Fibroblast of peridontal ligament (primary cell): ENCODE measurements around the gene TRIM2.

Experiments
- DNase-seq: peaks from one replicate; pipeline ENCODE4 v3.0.0-alpha.2; 2010; ENCODE audit errors: extremely low read depth

Gene TRIM2

GRCh38 chr4:153248641-153249198 is 44.5 kb downstream of the TRIM2 start:
- DNase-seq, result no peak

GRCh38 chr4:153249199-153250041 is 45.2 kb downstream of the TRIM2 start:
- DNase-seq, result peak; percentile 64

GRCh38 chr4:153252122-153252521 is 47.9 kb downstream of the TRIM2 start:
- DNase-seq, result no peak

- DNase-seq, result no peak
Observed at GRCh38 chr4:153255233-153255632, 51.0 kb downstream of the TRIM2 start.

GRCh38 chr4:153257151-153257620 is 52.9 kb downstream of the TRIM2 start:
- DNase-seq, result peak; percentile 61

GRCh38 chr4:153257991-153258390 is 53.7 kb downstream of the TRIM2 start:
- DNase-seq, result no peak

GRCh38 chr4:153258750-153259149 is 54.5 kb downstream of the TRIM2 start:
- no peak for DNase-seq

GRCh38 chr4:153259661-153260060 is 55.4 kb downstream of the TRIM2 start:
- no peak for DNase-seq

- DNase-seq, result no peak
Observed at GRCh38 chr4:153260132-153260531, 55.9 kb downstream of the TRIM2 start.

GRCh38 chr4:153260553-153261300 is 56.5 kb downstream of the TRIM2 start:
- DNase-seq, result peak; percentile 42

- DNase-seq, result peak; percentile 33
Observed at GRCh38 chr4:153261461-153261860, 57.2 kb downstream of the TRIM2 start.

GRCh38 chr4:153261914-153262313 is 57.7 kb downstream of the TRIM2 start:
- DNase-seq, result peak; percentile 10

- no peak for DNase-seq
Observed at GRCh38 chr4:153265306-153266047, 61.2 kb downstream of the TRIM2 start.

- DNase-seq, result peak; percentile 68
Observed at GRCh38 chr4:153266988-153267387, 62.7 kb downstream of the TRIM2 start.

GRCh38 chr4:153267890-153268289 is 63.6 kb downstream of the TRIM2 start:
- no peak for DNase-seq

GRCh38 chr4:153268295-153268694 is 64.1 kb downstream of the TRIM2 start:
- no peak for DNase-seq

- DNase-seq, result no peak
Observed at GRCh38 chr4:153269218-153269990, 65.2 kb downstream of the TRIM2 start.

- DNase-seq, result no peak
Observed at GRCh38 chr4:153270361-153270760, 66.1 kb downstream of the TRIM2 start.

GRCh38 chr4:153271820-153272219 is 67.6 kb downstream of the TRIM2 start:
- no peak for DNase-seq

- no peak for DNase-seq
Observed at GRCh38 chr4:153273751-153274150, 69.5 kb downstream of the TRIM2 start.

GRCh38 chr4:153274967-153275366 is 70.7 kb downstream of the TRIM2 start:
- DNase-seq, result no peak
